ENCODE data around the gene ZNF577.

DNA sequence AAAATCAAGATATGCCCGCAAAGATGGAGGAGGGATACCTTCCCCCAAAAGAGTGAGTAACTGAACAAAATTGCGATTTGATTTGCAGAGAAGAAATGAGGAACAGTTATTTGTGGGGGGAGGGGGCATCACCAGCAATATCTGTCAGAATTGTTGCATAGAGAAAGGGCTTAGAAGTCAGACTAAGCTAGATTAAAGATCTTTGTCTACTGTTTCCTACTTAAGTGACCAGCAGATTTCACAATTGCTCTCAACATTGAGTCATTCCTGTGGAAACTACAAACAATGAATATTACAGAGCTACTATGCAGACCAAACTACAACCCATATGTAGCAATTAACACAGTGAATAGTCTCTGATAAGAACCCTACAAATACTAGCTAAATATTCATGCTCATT lies 65.4 kb downstream of the ZNF577 start:
- TF ChIP-seq, protein P1, sequence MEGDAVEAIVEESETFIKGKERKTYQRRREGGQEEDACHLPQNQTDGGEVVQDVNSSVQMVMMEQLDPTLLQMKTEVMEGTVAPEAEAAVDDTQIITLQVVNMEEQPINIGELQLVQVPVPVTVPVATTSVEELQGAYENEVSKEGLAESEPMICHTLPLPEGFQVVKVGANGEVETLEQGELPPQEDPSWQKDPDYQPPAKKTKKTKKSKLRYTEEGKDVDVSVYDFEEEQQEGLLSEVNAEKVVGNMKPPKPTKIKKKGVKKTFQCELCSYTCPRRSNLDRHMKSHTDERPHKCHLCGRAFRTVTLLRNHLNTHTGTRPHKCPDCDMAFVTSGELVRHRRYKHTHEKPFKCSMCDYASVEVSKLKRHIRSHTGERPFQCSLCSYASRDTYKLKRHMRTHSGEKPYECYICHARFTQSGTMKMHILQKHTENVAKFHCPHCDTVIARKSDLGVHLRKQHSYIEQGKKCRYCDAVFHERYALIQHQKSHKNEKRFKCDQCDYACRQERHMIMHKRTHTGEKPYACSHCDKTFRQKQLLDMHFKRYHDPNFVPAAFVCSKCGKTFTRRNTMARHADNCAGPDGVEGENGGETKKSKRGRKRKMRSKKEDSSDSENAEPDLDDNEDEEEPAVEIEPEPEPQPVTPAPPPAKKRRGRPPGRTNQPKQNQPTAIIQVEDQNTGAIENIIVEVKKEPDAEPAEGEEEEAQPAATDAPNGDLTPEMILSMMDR (conservative IDR thresholded peaks at IDR 0.05; ENCODE audit: low read depth, low read length) = no peak
- TF ChIP-seq POLR2A (IDR thresholded peaks at IDR 0.05; ENCODE audit: low read depth, low read length) = no peak
- no peak for TF ChIP-seq RAD21 (IDR thresholded peaks at IDR 0.05; ENCODE audit: low read length)
- TF ChIP-seq RFX5 (IDR thresholded peaks at IDR 0.05; ENCODE audit: low read depth, low read length) = no peak
- TF ChIP-seq, protein P2, sequence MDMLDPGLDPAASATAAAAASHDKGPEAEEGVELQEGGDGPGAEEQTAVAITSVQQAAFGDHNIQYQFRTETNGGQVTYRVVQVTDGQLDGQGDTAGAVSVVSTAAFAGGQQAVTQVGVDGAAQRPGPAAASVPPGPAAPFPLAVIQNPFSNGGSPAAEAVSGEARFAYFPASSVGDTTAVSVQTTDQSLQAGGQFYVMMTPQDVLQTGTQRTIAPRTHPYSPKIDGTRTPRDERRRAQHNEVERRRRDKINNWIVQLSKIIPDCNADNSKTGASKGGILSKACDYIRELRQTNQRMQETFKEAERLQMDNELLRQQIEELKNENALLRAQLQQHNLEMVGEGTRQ (IDR thresholded peaks at IDR 0.05; ENCODE audit: low read depth, low read length) = no peak
- no peak for TF ChIP-seq SMC3 (IDR thresholded peaks at IDR 0.05; ENCODE audit: low read depth, low read length)
- TF ChIP-seq RCOR1 (IDR thresholded peaks at IDR 0.05; ENCODE audit: insufficient replicate concordance, low read length) = no peak

All from IMR-90 (cell line).